GM12864 (cell line): ENCODE results near the gene DCC.

Experiments used
- DNase-seq: peaks from one replicate; pipeline ENCODE4 v3.0.0-alpha.2; 2011; ENCODE audit warnings: low read depth
- H3K4me3 ChIP-seq: 2 replicates; pipeline ENCODE4 v1.5.1; 2011; ENCODE audit warnings: mild to moderate bottlenecking, low read depth, low read length, control low read depth
- CTCF ChIP-seq: IDR thresholded peaks from 2 replicates; pipeline ENCODE4 v1.5.1; 2011; ENCODE audit warnings: low read depth, mild to moderate bottlenecking, moderate library complexity, low read length, control low read depth, inconsistent platforms; ENCODE audit errors: missing control alignments

Gene DCC

GRCh38 chr18:52596748-52597435 lies 256.9 kb downstream of the DCC start:
- DNase-seq: no peak
- no peak for TF ChIP-seq CTCF

GRCh38 chr18:52598921-52599320 lies 258.9 kb downstream of the DCC start:
- no peak for DNase-seq
- no peak overlapping the region for H3K4me3 ChIP-seq
- no peak for TF ChIP-seq CTCF

More at GRCh38 chr18:52596748-52597435, 256.9 kb downstream of the DCC start:
- no peak overlapping the region for H3K4me3 ChIP-seq

GRCh38 chr18:52602820-52603219 lies 262.8 kb downstream of the DCC start:
- no peak overlapping the region for H3K4me3 ChIP-seq
- DNase-seq: no peak
- TF ChIP-seq CTCF: no peak

GRCh38 chr18:52605345-52605744 lies 265.3 kb downstream of the DCC start:
- no peak for TF ChIP-seq CTCF
- DNase-seq: no peak
- H3K4me3 ChIP-seq: no peak overlapping the region

- no peak for TF ChIP-seq CTCF
- no peak overlapping the region for H3K4me3 ChIP-seq
- DNase-seq: no peak
Measured at GRCh38 chr18:52607985-52608384, 268.0 kb downstream of the DCC start.

GRCh38 chr18:52610451-52611115 lies 270.6 kb downstream of the DCC start:
- DNase-seq: no peak

More at GRCh38 chr18:52610451-52611115, 270.6 kb downstream of the DCC start:
- no peak overlapping the region for H3K4me3 ChIP-seq
- no peak for TF ChIP-seq CTCF
